ENCODE measurements around the gene RHPN2. TPM values are rescaled to one million over a fixed set of nuclear protein-coding genes. Genes with fewer than 3 reads are reported as not detected.

The RHPN2 gene
- total RNA-seq, 8 experiments from 2014 or later: 5.7 to 65.7 (median 9.5) TPM

DNA sequence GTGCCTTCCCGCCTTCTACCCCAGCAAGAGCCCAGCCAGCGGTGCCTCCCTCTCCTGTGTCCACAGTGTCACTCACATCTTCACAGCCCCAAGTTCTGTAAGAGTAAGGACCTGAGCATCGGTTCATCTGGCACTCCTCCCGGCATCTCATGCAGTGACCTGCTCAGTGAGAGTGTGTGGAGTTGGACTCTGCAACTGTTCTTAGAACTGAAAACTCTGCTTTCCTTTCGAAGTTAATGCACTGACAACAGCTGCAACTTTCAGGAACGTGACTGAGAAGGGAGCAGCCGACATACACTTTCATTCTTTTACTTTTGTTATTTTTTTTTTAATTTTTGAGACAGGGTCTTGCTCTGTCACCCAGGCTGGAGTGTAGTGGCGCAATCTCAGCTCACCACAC, 134.1 kb downstream of the RHPN2 start:
- WGBS, 10 experiments: 82 to 100% (median 91%) methylated on average over 1 to 7 of the region's 8 CpGs
- Histone ChIP-seq H3K4me1 (replicated peaks in 1 of 2) (no peaks in the 10 kb centered on the region), H3K4me3 (no peak overlapping the region), H3K27ac (no peak overlapping the region)
- ATAC-seq (replicated peaks in 6 of 8): no peak
- in situ Hi-C loops (cut with MboI; ENCODE audit: low pct_unique_long_range_greater_than_20kb in 2 of 9, low sequenced_read_pairs in 9 of 9, unreplicated experiment in 9 of 9): no loop called here

DNA sequence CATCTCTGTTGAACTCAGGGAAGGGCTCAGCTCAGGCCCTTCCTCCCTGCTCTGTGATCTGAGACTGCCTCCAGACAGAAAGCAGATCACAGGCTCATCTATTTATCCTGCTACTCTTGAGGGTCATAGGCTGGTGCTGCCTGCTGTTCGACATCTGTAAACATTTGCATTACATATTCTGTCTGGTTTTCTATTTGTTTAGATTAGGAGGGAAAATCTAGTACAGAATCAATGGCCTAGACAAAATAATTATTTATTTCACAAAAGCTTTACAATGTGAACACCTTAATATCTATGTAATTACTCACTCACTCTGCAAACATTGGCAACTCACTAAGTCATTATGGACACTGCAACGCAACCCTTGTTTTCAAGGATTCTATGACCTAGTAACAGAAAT, 135.9 kb downstream of the RHPN2 start:
- ATAC-seq (replicated peaks in 6 of 8): no peak
- in situ Hi-C loops (cut with MboI; ENCODE audit: low pct_unique_long_range_greater_than_20kb in 2 of 9, low sequenced_read_pairs in 9 of 9, unreplicated experiment in 9 of 9): no loop called here
- Histone ChIP-seq H3K4me1 (replicated peaks in 1 of 2) (no peaks in the 10 kb centered on the region), H3K27ac (no peak overlapping the region), H3K4me3 (no peak overlapping the region)
- WGBS, 10 experiments: 92 to 100% (median 95%) methylated on average over 1 to 2 of the region's 2 CpGs; no CpG with 5 or more reads in 5 of the 10 experiments

Other genes starting within 250 kb of the RHPN2 start
- under 1 TPM in 7 of 8 experiments, not detected in 1; 0.21 to 0.78 (median 0.46) TPM for gene SLC7A9, start 195.1 kb downstream of the RHPN2 start, total RNA-seq
- 10 to 100 TPM in 7 of 8 experiments, 1 to 10 TPM in 1; 7.2 to 29.6 (median 18.2) TPM for gene CEP89, start 92.9 kb downstream of the RHPN2 start, total RNA-seq
- 1 to 10 TPM; 1.0 to 4.5 (median 2.1) TPM for gene FAAP24, start 92.6 kb downstream of the RHPN2 start, total RNA-seq
- gene GPATCH1, start 16.3 kb upstream of the RHPN2 start, total RNA-seq: 10 to 100 TPM in 3 of 8 experiments, 1 to 10 TPM in 5; 5.9 to 11.1 (median 9.2) TPM
- gene WDR88, start 67.2 kb upstream of the RHPN2 start, total RNA-seq: 1 to 10 TPM in 2 of 8 experiments, under 1 TPM in 6; 0.25 to 1.4 (median 0.67) TPM
- gene LRP3, start 129.4 kb upstream of the RHPN2 start, total RNA-seq: 10 to 100 TPM in 6 of 8 experiments, 1 to 10 TPM in 2; 9.1 to 29.2 (median 24.0) TPM
- gene SLC7A10, start 161.0 kb upstream of the RHPN2 start, total RNA-seq: 1 to 10 TPM in 1 of 8 experiments, under 1 TPM in 7; 0.20 to 1.7 (median 0.43) TPM
- gene CEBPA, start 237.6 kb upstream of the RHPN2 start, total RNA-seq: 1 to 10 TPM in 6 of 8 experiments, under 1 TPM in 2; 0.46 to 4.9 (median 2.5) TPM

All from motor neuron (in vitro differentiated cells).